GM12878 (cell line): Measurements from ENCODE around the gene GTF2F2. TPM values are rescaled to one million over a fixed set of nuclear protein-coding genes. Genes with fewer than 3 reads are reported as not detected.

ENCODE experiments used
- BCL11A ChIP-seq: IDR thresholded peaks from 2 replicates; pipeline ENCODE4 v1.6.1; 2011; ENCODE audit warnings: low read depth, low read length
- HDAC6 ChIP-seq: fragments of 200-600 bp; sonication (generic); IDR thresholded peaks from one replicate; pipeline ENCODE4 v1.8.0; 2017; ENCODE audit warnings: antibody characterized with exemption; ENCODE audit not compliant: unreplicated experiment
- MXI1 ChIP-seq: fragments of 150-350 bp; IDR thresholded peaks from 2 replicates; pipeline ENCODE4 v1.6.1; 2011; ENCODE audit warnings: low read depth, mild to moderate bottlenecking, inconsistent platforms, low read length, improper control_type of control experiment
- NBN ChIP-seq: fragments of 450-650 bp; IDR thresholded peaks from 2 replicates; pipeline ENCODE4 v1.6.1; 2016
- NFXL1 ChIP-seq: fragments of 450-650 bp; IDR thresholded peaks from 2 replicates; pipeline ENCODE4 v1.6.1; 2017; ENCODE audit warnings: antibody characterized with exemption, mild to moderate bottlenecking, borderline replicate concordance
- POLR2A ChIP-seq: IDR thresholded peaks from 2 replicates; pipeline ENCODE4 v1.6.1; 2011; ENCODE audit warnings: low read depth, mild to moderate bottlenecking, low read length
- POLR2AphosphoS2 ChIP-seq: IDR thresholded peaks from 2 replicates; pipeline ENCODE4 v1.6.1; 2011; ENCODE audit warnings: low read depth, mild to moderate bottlenecking, low read length, improper control_type of control experiment, moderate library complexity
- PRDM15 ChIP-seq: fragments of 450-650 bp; formaldehyde crosslinking; IDR thresholded peaks from 2 replicates; pipeline ENCODE4 v1.4.0; 2020; ENCODE audit warnings: mild to moderate bottlenecking, moderate library complexity
- SREBF2 ChIP-seq: IDR thresholded peaks from 2 replicates; pipeline ENCODE4 v1.6.1; 2012; ENCODE audit warnings: mild to moderate bottlenecking, low read length
- STAT1 ChIP-seq: fragments of 450-650 bp; conservative IDR thresholded peaks from 2 replicates; pipeline ENCODE4 v1.6.1; 2014; ENCODE audit warnings: antibody characterized with exemption, mild to moderate bottlenecking
- WRNIP1 ChIP-seq: IDR thresholded peaks from 2 replicates; pipeline ENCODE4 v1.6.1; 2011; ENCODE audit warnings: low read depth, low read length, improper control_type of control experiment, borderline replicate concordance
- ZNF687 ChIP-seq: fragments of 450-650 bp; IDR thresholded peaks from 2 replicates; pipeline ENCODE4 v1.6.1; 2017; ENCODE audit warnings: mild to moderate bottlenecking, moderate library complexity
- polyA plus RNA-seq, 11 experiments: library from polyadenylated mRNA; depleted of rRNA in 4 of 11; unstranded in 6 of 11; stranded (reverse) in 5 of 11; fragments of >200 nt; fragmentation: Nextera tagmentation in 4 of 11; fragmentation: Illumina TruSeq in 1 of 11; extraction: Ambion mirVana in 4 of 11; extraction: Trizol in 1 of 11; gene quantifications; 1 replicate in 1 of 11; 2 replicates in 10 of 11; pipeline versions ENCODE4 v1.2.1 to v1.2.3, GENCODE V29; 2011 to 2016; ENCODE audit warnings: inconsistent platforms in 2 of 11, missing spikeins in 2 of 11, low read depth in 1 of 11
- total RNA-seq, 4 experiments: library from RNA; depleted of rRNA in 3 of 4; stranded (reverse); fragments of >200 nt in 3 of 4; fragmentation: Illumina TruSeq in 1 of 4; extraction: Trizol in 1 of 4; gene quantifications; 2 replicates each; pipeline versions ENCODE4 v1.2.1 to v1.2.3, GENCODE V29; 2013 to 2021
- TF ChIP-seq, protein P1 (sequence below): fragments of 450-650 bp; IDR thresholded peaks from 2 replicates; pipeline ENCODE4 v1.6.1; 2014; ENCODE audit warnings: mild to moderate bottlenecking
- TF ChIP-seq, protein P2 (sequence below): fragments of 450-650 bp; IDR thresholded peaks from 2 replicates; pipeline ENCODE4 v1.6.1; 2016; ENCODE audit warnings: mild to moderate bottlenecking
- TF ChIP-seq, protein P3 (sequence below): IDR thresholded peaks from 2 replicates; pipeline ENCODE4 v1.6.1; 2012; ENCODE audit warnings: low read depth, low read length, improper control_type of control experiment
- TF ChIP-seq, protein P4 (sequence below): fragments of 150-350 bp; IDR thresholded peaks from 2 replicates; pipeline ENCODE4 v1.6.1; 2016; ENCODE audit warnings: low read depth, low read length

GTF2F2 gene
- total and polyA plus RNA-seq, 10 of the 15 experiments (the other 5 are each of a cell fraction or from before 2014, with no cell fraction given) = 14.5 to 30.8 (median 22.6) TPM

DNA sequence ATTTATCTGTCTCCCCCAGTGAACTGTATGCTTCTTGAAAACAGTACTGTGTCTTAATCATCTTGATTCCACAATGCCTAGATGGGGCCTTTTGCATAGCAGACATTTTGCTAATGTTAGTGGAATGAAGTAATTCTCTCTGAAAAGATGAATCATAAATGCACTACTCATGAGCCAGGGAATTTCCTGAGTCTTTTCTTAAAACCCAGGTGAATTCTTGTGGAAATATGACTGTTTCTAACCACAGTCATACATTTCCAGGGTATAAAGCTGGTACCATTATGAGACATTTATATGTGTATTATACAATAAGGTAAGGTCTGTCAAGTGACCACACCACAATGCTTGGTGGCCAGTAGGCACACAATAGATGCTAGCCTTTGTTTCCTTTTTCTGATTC, 86.0 kb downstream of the GTF2F2 start (continued):
- TF ChIP-seq SREBF2 (no peak), PRDM15 (CRISPR knock-in tag) (no peak), MXI1 (no peak), POLR2A (no peak), NBN (no peak), ZNF687 (no peak), HDAC6 (no peak), NFXL1 (no peak), WRNIP1 (no peak), BCL11A (peak; percentile 50; the same call in 1 of the 2 replicates), STAT1 (no peak), POLR2AphosphoS2 (no peak)
- TF ChIP-seq, protein P1, sequence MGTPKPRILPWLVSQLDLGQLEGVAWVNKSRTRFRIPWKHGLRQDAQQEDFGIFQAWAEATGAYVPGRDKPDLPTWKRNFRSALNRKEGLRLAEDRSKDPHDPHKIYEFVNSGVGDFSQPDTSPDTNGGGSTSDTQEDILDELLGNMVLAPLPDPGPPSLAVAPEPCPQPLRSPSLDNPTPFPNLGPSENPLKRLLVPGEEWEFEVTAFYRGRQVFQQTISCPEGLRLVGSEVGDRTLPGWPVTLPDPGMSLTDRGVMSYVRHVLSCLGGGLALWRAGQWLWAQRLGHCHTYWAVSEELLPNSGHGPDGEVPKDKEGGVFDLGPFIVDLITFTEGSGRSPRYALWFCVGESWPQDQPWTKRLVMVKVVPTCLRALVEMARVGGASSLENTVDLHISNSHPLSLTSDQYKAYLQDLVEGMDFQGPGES = no peak
- TF ChIP-seq, protein P2, sequence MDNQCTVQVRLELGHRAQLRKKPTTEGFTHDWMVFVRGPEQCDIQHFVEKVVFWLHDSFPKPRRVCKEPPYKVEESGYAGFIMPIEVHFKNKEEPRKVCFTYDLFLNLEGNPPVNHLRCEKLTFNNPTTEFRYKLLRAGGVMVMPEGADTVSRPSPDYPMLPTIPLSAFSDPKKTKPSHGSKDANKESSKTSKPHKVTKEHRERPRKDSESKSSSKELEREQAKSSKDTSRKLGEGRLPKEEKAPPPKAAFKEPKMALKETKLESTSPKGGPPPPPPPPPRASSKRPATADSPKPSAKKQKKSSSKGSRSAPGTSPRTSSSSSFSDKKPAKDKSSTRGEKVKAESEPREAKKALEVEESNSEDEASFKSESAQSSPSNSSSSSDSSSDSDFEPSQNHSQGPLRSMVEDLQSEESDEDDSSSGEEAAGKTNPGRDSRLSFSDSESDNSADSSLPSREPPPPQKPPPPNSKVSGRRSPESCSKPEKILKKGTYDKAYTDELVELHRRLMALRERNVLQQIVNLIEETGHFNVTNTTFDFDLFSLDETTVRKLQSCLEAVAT = no peak
- TF ChIP-seq, protein P3, sequence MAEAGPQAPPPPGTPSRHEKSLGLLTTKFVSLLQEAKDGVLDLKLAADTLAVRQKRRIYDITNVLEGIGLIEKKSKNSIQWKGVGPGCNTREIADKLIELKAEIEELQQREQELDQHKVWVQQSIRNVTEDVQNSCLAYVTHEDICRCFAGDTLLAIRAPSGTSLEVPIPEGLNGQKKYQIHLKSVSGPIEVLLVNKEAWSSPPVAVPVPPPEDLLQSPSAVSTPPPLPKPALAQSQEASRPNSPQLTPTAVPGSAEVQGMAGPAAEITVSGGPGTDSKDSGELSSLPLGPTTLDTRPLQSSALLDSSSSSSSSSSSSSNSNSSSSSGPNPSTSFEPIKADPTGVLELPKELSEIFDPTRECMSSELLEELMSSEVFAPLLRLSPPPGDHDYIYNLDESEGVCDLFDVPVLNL = no peak
- TF ChIP-seq, protein P4, sequence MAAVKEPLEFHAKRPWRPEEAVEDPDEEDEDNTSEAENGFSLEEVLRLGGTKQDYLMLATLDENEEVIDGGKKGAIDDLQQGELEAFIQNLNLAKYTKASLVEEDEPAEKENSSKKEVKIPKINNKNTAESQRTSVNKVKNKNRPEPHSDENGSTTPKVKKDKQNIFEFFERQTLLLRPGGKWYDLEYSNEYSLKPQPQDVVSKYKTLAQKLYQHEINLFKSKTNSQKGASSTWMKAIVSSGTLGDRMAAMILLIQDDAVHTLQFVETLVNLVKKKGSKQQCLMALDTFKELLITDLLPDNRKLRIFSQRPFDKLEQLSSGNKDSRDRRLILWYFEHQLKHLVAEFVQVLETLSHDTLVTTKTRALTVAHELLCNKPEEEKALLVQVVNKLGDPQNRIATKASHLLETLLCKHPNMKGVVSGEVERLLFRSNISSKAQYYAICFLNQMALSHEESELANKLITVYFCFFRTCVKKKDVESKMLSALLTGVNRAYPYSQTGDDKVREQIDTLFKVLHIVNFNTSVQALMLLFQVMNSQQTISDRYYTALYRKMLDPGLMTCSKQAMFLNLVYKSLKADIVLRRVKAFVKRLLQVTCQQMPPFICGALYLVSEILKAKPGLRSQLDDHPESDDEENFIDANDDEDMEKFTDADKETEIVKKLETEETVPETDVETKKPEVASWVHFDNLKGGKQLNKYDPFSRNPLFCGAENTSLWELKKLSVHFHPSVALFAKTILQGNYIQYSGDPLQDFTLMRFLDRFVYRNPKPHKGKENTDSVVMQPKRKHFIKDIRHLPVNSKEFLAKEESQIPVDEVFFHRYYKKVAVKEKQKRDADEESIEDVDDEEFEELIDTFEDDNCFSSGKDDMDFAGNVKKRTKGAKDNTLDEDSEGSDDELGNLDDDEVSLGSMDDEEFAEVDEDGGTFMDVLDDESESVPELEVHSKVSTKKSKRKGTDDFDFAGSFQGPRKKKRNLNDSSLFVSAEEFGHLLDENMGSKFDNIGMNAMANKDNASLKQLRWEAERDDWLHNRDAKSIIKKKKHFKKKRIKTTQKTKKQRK = no peak
